ENCODE results near the gene UNCX. TPM values are rescaled to one million over a fixed set of nuclear protein-coding genes. Genes with fewer than 3 reads are reported as not detected.
"Not testable (repeated sequence)": the region's sequence is repeated elsewhere in the genome, so short reads cannot be mapped to it uniquely, and the experiment has no call there.

The UNCX gene
- total RNA-seq, 2 experiments from 2014 or later = not detected

DNA sequence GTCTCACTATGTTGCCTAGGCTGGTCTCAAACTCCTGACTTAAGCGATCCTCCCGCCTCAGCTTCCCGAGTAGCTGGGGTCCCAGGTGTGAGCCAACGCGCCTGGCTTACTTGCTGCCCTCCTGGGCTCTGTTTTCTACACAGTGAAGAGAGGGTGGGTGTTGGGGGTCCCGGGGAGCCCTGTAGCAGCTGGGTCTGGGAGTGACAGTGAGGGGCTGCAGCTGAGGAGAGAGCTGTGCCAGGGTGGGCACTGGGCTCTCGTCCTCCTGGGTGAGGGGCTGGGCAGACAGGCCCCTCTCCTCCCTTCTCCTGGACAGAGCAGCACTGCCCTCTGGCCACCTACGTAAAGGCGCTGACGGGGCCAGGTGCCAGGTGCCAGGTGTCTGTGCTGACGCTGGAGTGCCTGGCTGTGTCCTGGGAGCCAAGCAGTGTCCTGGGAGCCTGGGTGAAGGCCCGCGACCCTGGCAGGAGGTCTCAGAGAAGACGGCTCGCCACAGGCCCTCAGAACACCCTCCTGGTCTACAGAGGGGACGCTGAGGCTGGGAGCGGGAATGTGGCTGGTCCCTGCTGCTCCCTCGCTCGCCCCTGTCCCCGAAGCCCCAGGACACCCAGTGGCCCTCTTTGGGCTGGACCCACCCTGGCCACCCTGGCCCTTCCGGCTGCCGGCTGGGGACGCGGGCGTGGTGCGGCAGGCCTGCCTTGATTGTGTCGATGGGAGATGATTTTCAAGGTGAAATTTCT lies 35.6 kb downstream of the UNCX start:
- Mint-ChIP-seq H3K27ac (no peak overlapping the region), H3K9me3 (peaks cover 2% of the 10 kb centered on the region), H3K4me1 (no peaks in the 10 kb centered on the region), H3K36me3 (ENCODE audit: low read depth) (no peaks in the 10 kb centered on the region), H3K4me3 (no peak overlapping the region), H3K27me3 (peaks cover 2% of the 10 kb centered on the region)
- ChIA-PET CTCF (no interaction called here), POLR2A (no interaction called here)
- DNase-seq = no peak

DNA sequence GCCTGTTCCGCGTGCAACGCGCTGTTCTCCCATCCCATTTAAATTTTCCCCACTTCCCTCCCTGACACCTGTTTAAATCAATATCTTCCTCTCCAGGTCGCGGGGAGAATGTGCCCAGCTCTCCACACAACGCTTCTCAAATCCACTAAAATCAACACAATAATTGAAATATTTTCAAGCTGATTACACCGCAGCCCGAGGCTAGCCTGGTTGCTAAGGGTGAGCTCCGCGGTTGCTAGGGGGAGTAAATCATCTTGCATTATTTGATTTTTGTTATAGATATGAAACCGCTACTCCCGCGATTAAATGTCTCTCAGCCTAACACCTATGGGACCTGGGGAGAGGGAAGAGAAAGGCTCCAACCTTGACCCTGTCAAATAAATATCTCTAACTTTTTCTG lies 36.2 kb downstream of the UNCX start:
- DNase-seq = no peak
- peaks cover 2% of the 10 kb centered on the region for H3K9me3 Mint-ChIP-seq
- peaks cover 2% of the 10 kb centered on the region for H3K27me3 Mint-ChIP-seq
- no peaks in the 10 kb centered on the region for H3K36me3 Mint-ChIP-seq (ENCODE audit: low read depth)
- POLR2A ChIA-PET = no interaction called here
- no peak overlapping the region for H3K27ac Mint-ChIP-seq
- CTCF ChIA-PET = no interaction called here
- H3K4me3 Mint-ChIP-seq = no peak overlapping the region
- no peaks in the 10 kb centered on the region for H3K4me1 Mint-ChIP-seq

DNA sequence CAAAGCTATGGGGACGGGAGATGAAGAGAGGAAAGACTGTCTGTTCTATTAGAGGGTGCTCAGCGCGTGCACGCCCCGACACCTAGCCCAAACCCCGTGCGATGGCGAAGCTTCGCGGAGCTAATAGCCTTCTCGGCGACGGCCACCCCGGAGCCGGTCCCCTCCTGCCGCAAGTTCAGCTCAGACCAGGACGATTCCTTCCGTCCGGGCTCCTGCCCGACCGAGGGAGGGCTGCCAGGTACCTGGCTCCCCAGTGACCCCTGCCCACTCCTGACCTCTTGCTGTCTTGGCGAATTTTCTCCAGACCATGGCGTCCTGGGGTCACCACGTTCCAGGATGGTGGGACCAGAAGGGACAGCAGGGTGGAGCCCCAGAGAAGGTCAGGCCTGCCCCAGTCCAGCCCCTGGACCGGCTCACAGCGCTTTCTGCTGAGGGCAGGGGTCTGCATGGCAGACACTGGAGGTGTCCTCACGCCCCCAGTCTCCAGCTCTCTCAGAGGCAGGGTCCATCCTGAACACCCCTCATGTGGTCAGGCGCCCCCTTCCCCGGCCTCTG lies 36.7 kb downstream of the UNCX start:
- ChIA-PET CTCF (no interaction called here), POLR2A (no interaction called here)
- DNase-seq = no peak
- Mint-ChIP-seq H3K27me3 (peaks cover 2% of the 10 kb centered on the region), H3K4me1 (no peaks in the 10 kb centered on the region), H3K27ac (no peak overlapping the region), H3K36me3 (ENCODE audit: low read depth) (no peaks in the 10 kb centered on the region), H3K4me3 (no peak overlapping the region), H3K9me3 (peaks cover 2% of the 10 kb centered on the region)

DNA sequence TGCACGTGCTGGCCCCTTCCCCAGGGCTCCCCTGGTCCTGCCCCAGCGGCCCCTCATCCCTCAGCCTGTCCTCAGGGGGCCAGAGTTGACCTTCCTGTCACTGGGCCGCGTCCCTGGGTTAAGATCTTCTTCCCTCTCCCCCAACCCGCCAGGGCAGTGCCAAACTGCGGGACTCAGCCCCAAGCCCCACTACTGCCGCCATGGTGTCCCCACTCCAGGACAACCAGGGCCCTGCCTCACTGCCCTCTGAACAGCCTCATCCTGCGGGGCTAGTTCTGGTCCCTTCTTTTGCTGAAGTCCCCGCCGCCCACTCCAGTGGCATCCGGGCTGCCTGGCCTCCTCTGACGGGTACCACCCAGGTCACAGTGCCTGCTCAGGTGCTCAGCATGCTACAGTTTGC lies 37.5 kb downstream of the UNCX start:
- no peak for DNase-seq
- ChIA-PET CTCF (no interaction called here), POLR2A (no interaction called here)
- Mint-ChIP-seq H3K9me3 (peaks cover 2% of the 10 kb centered on the region), H3K36me3 (ENCODE audit: low read depth) (no peaks in the 10 kb centered on the region), H3K27me3 (peaks cover 2% of the 10 kb centered on the region), H3K4me1 (no peaks in the 10 kb centered on the region), H3K27ac (no peak overlapping the region), H3K4me3 (no peak overlapping the region)

DNA sequence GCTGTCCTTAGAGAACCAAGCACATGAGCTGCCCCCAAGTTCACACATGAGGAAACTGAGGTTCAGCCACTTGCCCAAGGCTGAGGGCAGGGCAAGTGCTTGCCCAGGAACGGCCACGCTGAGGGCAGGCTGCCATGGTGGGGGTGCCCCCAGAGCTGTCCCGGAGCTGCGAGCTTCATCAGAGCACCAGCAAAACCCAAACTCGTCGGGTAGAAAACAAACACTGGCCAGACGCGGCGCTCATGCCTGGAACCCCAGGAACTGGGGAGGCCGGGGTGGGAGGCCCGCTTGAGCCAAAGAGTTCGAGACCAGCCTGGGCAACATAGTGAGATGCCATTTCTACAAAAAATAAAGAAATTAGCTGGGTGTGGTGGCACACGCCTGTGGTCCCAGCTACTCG lies 38.4 kb downstream of the UNCX start:
- Mint-ChIP-seq H3K36me3 (ENCODE audit: low read depth) (no peaks in the 10 kb centered on the region), H3K27me3 (peaks cover 2% of the 10 kb centered on the region), H3K9me3 (peaks cover 2% of the 10 kb centered on the region), H3K27ac (no peak overlapping the region), H3K4me1 (no peaks in the 10 kb centered on the region), H3K4me3 (no peak overlapping the region)
- ChIA-PET CTCF (no interaction called here), POLR2A (no interaction called here)
- DNase-seq = no peak

DNA sequence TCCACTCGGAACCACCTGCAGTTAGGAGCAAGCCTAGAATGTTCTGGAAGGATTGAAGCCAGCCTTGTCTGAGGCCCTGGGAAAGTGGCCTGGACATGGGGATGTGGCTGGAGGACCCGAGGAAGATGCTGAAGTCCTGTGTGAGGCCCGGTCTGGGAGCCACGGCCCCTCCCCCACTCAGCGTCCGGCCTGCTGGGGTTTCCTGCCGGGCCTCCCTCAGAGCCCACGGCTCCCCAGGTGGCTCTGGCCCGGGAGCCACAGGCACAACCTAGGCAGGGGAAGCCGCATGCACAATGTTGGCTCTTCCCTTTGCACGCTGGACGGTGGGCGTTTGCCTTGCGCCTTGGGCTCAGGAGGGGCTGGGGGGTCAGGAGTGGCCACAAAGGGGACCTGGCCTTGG lies 39.0 kb downstream of the UNCX start:
- ChIA-PET CTCF (no interaction called here), POLR2A (no interaction called here)
- no peaks in the 10 kb centered on the region for H3K27me3 Mint-ChIP-seq
- H3K4me1 Mint-ChIP-seq = no peaks in the 10 kb centered on the region
- H3K36me3 Mint-ChIP-seq (ENCODE audit: low read depth) = no peaks in the 10 kb centered on the region
- H3K4me3 Mint-ChIP-seq = no peak overlapping the region
- peaks cover 2% of the 10 kb centered on the region for H3K9me3 Mint-ChIP-seq
- DNase-seq = no peak
- H3K27ac Mint-ChIP-seq = no peak overlapping the region

DNA sequence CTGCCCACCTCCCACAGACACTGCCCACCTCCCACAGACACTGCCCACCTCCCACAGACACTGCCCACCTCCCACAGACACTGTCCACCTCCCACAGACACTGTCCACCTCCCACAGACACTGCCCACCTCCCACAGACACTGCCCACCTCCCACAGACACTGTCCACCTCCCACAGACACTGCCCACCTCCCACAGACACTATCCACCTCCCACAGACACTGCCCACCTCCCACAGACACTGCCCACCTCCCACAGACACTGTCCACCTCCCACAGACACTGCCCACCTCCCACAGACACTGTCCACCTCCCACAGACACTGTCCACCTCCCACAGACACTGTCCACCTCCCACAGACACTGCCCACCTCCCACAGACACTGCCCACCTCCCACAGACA lies 39.5 kb downstream of the UNCX start:
- H3K9me3 Mint-ChIP-seq; H3K27ac Mint-ChIP-seq; CTCF ChIA-PET; H3K36me3 Mint-ChIP-seq (ENCODE audit: low read depth); H3K4me3 Mint-ChIP-seq; H3K4me1 Mint-ChIP-seq; POLR2A ChIA-PET; DNase-seq; H3K27me3 Mint-ChIP-seq: not testable (repeated sequence)

DNA sequence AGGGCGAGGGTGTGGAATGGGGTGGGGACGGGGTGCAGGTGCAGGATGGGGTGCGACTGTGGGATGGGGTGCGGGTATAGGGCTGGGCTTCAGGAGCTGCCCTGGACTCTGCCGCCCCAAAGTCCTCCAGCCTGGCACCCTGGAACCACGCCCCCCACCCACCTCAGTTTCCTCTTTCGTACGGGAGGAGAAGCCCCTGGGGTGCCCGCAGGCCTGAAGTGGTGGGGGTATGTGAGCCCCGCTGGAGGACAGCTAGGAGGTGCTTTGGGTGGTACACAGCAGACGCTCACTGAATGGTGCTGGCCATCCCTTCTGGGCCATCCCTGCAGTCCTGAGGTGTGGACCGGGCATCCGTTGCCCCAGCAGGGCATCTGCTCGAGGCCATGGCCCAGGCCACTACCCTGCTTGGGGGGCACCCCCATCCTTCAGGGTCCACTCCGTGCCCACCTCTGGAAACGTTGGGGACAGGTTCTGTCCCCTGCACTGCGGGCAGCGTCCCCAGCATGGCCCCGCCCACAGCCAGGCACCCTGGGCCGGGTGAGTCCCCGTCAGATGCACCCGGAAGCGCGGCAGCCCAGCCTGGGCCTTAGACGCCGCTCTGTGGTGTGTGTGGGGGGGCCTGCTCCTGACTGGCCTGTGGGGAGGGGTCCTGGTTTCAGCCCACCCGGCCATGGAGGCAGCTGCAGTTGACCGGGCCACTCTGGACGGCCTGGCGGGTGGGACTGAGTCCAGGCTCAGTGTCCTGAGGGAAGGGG lies 41.6 kb downstream of the UNCX start:
- Mint-ChIP-seq H3K27me3 (no peaks in the 10 kb centered on the region), H3K9me3 (peaks cover 7% of the 10 kb centered on the region), H3K4me1 (no peaks in the 10 kb centered on the region), H3K36me3 (ENCODE audit: low read depth) (no peaks in the 10 kb centered on the region), H3K27ac (no peak overlapping the region), H3K4me3 (no peak overlapping the region)
- ChIA-PET CTCF (no interaction called here), POLR2A (no interaction called here)
- DNase-seq = no peak

DNA sequence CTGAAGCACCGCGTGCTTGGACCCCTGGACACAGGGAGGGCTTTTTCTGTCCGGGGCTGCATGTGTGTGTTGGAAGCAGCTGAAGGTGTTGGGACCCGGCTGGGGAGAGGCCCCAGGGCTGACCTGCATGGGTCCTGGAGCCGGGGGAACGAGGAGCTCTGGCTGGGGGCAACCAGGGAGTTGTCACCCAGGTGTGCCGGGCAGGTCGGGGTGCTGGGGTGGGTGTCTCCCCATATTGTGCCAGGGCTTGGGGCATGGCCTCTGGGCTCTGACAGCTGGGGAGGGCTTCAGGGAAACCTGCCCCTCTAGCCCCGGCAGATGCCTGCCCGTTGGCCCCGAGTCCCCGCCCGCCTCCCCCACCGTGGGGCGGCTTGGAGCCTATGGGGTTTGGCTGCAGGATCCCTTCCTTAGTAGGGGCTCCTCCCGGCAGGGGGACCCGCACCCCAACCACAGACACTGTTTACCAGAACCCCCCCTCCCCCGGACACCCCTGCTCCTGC lies 42.3 kb downstream of the UNCX start:
- CTCF ChIA-PET = no interaction called here
- no peak overlapping the region for H3K27ac Mint-ChIP-seq
- DNase-seq = no peak
- POLR2A ChIA-PET = no interaction called here
- no peaks in the 10 kb centered on the region for H3K4me1 Mint-ChIP-seq
- no peaks in the 10 kb centered on the region for H3K27me3 Mint-ChIP-seq
- H3K36me3 Mint-ChIP-seq (ENCODE audit: low read depth) = no peaks in the 10 kb centered on the region
- H3K9me3 Mint-ChIP-seq = peaks cover 7% of the 10 kb centered on the region
- H3K4me3 Mint-ChIP-seq = no peak overlapping the region

DNA sequence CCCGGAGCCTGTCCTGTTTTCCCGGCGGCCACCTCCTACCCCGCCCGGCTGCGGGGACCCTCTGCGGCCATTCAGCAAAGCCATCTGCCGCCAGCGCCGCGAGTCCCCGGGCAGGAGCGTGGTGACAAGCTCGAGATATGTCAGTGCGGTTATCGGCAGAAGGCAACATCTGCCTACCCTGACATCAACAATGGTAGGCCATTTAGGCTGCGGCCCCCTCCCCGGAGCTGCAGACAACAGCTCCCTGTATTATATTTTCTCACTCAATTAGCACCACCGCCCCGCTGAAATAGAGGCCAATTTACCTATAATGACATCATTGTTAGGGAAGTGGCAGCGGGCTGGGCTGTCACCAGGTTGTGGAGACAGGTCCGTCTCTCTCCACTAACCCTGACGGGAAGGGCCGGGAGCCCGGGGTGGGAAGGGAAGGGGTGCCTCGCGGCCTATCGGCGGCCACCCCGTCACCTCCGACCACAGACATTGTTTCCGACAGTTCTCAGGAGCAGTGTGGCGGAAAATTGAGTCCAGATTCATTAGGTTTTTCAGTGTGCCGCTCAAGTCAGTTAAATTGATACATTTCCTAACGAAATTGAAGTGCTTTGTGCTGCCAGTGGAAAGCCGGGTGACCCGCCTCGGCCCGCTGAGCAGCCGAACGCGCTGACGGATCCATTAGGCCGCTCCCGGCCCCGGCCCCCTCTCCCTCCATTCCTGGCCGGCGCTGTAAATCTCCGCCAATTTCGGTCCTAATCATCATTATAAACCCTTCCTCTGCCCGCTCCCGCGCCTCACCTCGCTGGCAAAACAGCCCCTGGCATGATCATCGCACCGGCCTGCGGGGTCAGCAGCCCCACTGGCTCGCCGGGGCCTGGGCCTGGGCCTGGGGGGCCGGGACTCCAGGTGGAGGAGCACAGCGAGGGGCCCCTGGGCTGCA lies 43.0 kb downstream of the UNCX start:
- POLR2A ChIA-PET = no interaction called here

DNA sequence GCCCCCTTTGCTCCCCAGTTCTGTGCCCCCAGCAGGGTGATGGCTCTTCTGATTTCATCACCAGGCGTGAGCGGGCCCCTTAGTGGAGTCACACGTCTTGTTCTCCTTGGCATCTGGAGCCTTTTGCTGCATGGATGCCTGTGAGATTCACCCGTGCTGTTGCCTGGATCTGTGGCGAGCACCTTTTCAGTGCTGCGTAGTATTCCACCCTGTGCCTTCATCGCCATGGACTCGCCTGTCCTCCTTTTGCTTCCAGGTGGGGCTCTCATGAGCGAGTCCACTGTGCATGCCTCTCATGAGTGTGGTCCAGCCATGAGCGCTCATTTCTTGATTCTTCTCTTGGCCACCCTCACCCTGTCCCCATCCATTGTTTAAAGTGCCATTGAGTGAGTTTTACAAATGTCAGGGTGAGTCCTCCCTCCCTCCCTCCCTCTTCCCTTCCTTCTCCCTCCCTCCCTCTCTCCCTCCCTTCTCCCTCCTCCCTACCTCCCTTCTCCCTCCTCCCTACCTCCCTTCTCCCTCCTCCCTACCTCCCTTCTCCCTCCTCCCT lies 44.0 kb downstream of the UNCX start:
- CTCF ChIA-PET = no interaction called here
- POLR2A ChIA-PET = no interaction called here
- H3K27me3 Mint-ChIP-seq = no peaks in the 10 kb centered on the region
- DNase-seq = no peak
- no peak overlapping the region for H3K27ac Mint-ChIP-seq
- no peaks in the 10 kb centered on the region for H3K4me1 Mint-ChIP-seq
- H3K36me3 Mint-ChIP-seq (ENCODE audit: low read depth) = no peaks in the 10 kb centered on the region
- H3K4me3 Mint-ChIP-seq = no peak overlapping the region
- H3K9me3 Mint-ChIP-seq = peaks cover 5% of the 10 kb centered on the region

More for the DNA sequence above, 43.0 kb downstream of the UNCX start:
- no peaks in the 10 kb centered on the region for H3K36me3 Mint-ChIP-seq (ENCODE audit: low read depth)
- no peak for DNase-seq
- H3K27me3 Mint-ChIP-seq = no peaks in the 10 kb centered on the region
- no peak overlapping the region for H3K27ac Mint-ChIP-seq
- peaks cover 7% of the 10 kb centered on the region for H3K9me3 Mint-ChIP-seq
- CTCF ChIA-PET = no interaction called here
- H3K4me3 Mint-ChIP-seq = no peak overlapping the region
- no peaks in the 10 kb centered on the region for H3K4me1 Mint-ChIP-seq

DNA sequence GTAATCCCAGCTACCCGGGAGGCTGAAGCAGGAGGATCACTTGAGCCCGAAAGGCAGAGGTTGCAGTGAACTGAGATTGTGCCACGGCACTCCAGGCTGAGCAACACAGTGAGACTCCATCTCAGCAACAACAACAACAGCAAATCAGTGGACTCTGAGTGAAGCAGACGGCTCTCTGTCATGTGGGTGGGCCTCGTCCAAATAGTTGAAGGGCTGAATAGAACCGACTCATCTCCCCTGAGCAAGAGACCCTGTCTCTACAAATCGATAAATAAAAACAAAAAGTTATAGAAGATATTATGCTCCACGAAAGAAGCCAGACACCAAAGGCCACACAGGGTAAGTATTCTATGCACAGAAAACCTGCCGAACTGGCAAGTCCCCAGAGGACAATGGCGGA lies 45.9 kb downstream of the UNCX start:
- Mint-ChIP-seq H3K4me1 (no peaks in the 10 kb centered on the region), H3K9me3 (peaks cover 5% of the 10 kb centered on the region), H3K36me3 (ENCODE audit: low read depth) (no peaks in the 10 kb centered on the region), H3K27ac (no peak overlapping the region), H3K4me3 (no peak overlapping the region), H3K27me3 (no peaks in the 10 kb centered on the region)
- ChIA-PET POLR2A (no interaction called here), CTCF (no interaction called here)
- no peak for DNase-seq

DNA sequence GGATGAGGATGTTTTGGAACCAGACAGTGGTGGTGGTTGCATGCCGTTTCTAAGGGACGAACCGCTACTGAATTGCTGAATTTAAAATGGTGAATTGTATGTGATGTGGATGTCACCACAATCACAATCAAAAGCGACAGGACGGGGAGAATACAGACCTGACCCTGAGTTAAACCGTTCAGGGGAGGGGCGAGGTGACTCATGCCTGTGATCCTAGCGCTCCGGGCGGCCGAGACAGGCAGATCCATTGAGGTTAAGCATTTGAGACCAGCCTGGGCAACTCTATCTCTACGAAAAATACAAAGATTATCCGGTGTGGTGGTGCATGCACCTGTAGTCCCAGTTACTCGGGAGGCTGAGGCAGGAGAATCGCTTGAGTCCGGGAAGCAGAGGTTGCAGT lies 46.4 kb downstream of the UNCX start:
- H3K4me1 Mint-ChIP-seq = no peaks in the 10 kb centered on the region
- no peak for DNase-seq
- no peaks in the 10 kb centered on the region for H3K27me3 Mint-ChIP-seq
- peaks cover 5% of the 10 kb centered on the region for H3K9me3 Mint-ChIP-seq
- ChIA-PET CTCF (no interaction called here), POLR2A (no interaction called here)
- no peak overlapping the region for H3K27ac Mint-ChIP-seq
- no peak overlapping the region for H3K4me3 Mint-ChIP-seq
- H3K36me3 Mint-ChIP-seq (ENCODE audit: low read depth) = no peaks in the 10 kb centered on the region
